GM12878 (cell line): ENCODE data around the gene MAPRE3. TPM values are rescaled to one million over a fixed set of nuclear protein-coding genes. Genes with fewer than 3 reads are reported as not detected.

Experiments
- ATAC-seq: fragments of 200-7000 bp; cut with Tn5 transposase; 3 replicates; pipeline ENCODE4 v1.9.1; 2020; ENCODE audit warnings: mild to moderate bottlenecking, moderate library complexity
- BruUV-seq: library from RNA; stranded (reverse); fragments of 400-500 nt; replicated peaks from 2 replicates; lab custom pipeline; 2021; lab: Mats Ljungman, UMichigan
- CTCF ChIA-PET: fragments of 300-600 bp; sonication (Branson Sonifier 250); formaldehyde crosslinking; extraction: SDS; loops from one replicate; lab custom pipeline; 2021; ENCODE audit warnings: inconsistent platforms; lab: Yijun Ruan, JAX
- POLR2A ChIA-PET: fragments of 350-600 bp; formaldehyde crosslinking; extraction: SDS; loops from one replicate; lab custom pipeline; 2021; ENCODE audit warnings: inconsistent platforms; lab: Charles Lee
- RAD21 ChIA-PET: fragments of 300-600 bp; sonication (Branson Sonifier 250); formaldehyde crosslinking; loops from one replicate; lab custom pipeline; 2023; ENCODE audit warnings: antibody characterized with exemption; ENCODE audit not compliant: unreplicated experiment; lab: Charles Lee
- SMC1A ChIA-PET: fragments of 300-600 bp; sonication (Branson Sonifier 250); formaldehyde crosslinking; loops from one replicate; lab custom pipeline; 2023; ENCODE audit not compliant: unreplicated experiment, uncharacterized antibody; lab: Charles Lee
- DNase-seq: peaks from one replicate; pipeline ENCODE4 v3.0.0-alpha.2; 2011; ENCODE audit warnings: low read depth, low spot score
- FAIRE-seq: peaks from 3 replicates; lab custom pipeline; 2011; peaks lifted over from hg19 to GRCh38; lab: Jason Lieb, UNC
- H2AFZ ChIP-seq: 2 replicates; pipeline ENCODE4 v1.6.0; 2011; ENCODE audit warnings: low read depth, low read length, control low read depth; ENCODE audit not compliant: control insufficient read depth
- H3K27ac ChIP-seq: 2 replicates; pipeline ENCODE4 v1.5.1; 2011; ENCODE audit warnings: control low read depth; ENCODE audit not compliant: control insufficient read depth, insufficient read depth
- H3K27me3 ChIP-seq, 2 experiments: replicated peaks in 1 of 2; 2 replicates each; pipeline versions ENCODE4 v1.6.0 to v1.6.1; 2011; ENCODE audit warnings: low read length in 1 of 2; ENCODE audit not compliant: control insufficient read depth in 2 of 2, insufficient read depth in 2 of 2
- H3K36me3 ChIP-seq, 2 experiments: 2 replicates each; pipeline ENCODE4 v1.5.1; 2011; ENCODE audit warnings: low read length in 1 of 2; ENCODE audit not compliant: control insufficient read depth in 2 of 2, insufficient read depth in 2 of 2
- H3K4me1 ChIP-seq: 2 replicates; pipeline ENCODE4 v1.6.1; 2011; ENCODE audit warnings: mild to moderate bottlenecking, low read length, moderate library complexity, mixed read lengths; ENCODE audit not compliant: control insufficient read depth, insufficient read depth
- H3K4me2 ChIP-seq: 2 replicates; pipeline ENCODE4 v1.6.0; 2011; ENCODE audit warnings: control low read depth; ENCODE audit not compliant: control insufficient read depth, insufficient read depth
- H3K4me3 ChIP-seq: fragments of 200-600 bp; sonication (generic); 2 replicates; pipeline ENCODE4 v1.5.1; 2016
- H3K79me2 ChIP-seq: 2 replicates; pipeline ENCODE4 v1.6.0; 2011; ENCODE audit warnings: low read length; ENCODE audit not compliant: control insufficient read depth, insufficient read depth
- H3K9ac ChIP-seq: 2 replicates; pipeline ENCODE4 v1.8.0; 2011; ENCODE audit warnings: low read length, control low read depth, mixed read lengths; ENCODE audit not compliant: control insufficient read depth, insufficient read depth
- H3K9me3 ChIP-seq: replicated peaks from 3 replicates; pipeline ENCODE4 v1.5.1; 2011; ENCODE audit warnings: mild to moderate bottlenecking, low read length; ENCODE audit not compliant: control insufficient read depth, insufficient read depth
- H4K20me1 ChIP-seq: 2 replicates; pipeline ENCODE4 v1.6.0; 2011; ENCODE audit not compliant: control insufficient read depth, insufficient read depth
- BCLAF1 ChIP-seq: fragments of 450-650 bp; IDR thresholded peaks from 2 replicates; pipeline ENCODE4 v1.6.1; 2017; ENCODE audit warnings: antibody characterized with exemption, mild to moderate bottlenecking, moderate library complexity
- E2F8 ChIP-seq: fragments of 450-650 bp; IDR thresholded peaks from 2 replicates; pipeline ENCODE4 v1.6.1; 2018; ENCODE audit warnings: mild to moderate bottlenecking, low read depth, moderate library complexity; ENCODE audit not compliant: partially characterized antibody
- EZH2 ChIP-seq: IDR thresholded peaks from 2 replicates; pipeline ENCODE4 v1.6.1; 2012; ENCODE audit warnings: low read depth, mild to moderate bottlenecking, control low read depth, inconsistent platforms, low read length, borderline replicate concordance; ENCODE audit not compliant: control insufficient read depth
- FOXM1 ChIP-seq: IDR thresholded peaks from 2 replicates; pipeline ENCODE4 v1.6.1; 2012; ENCODE audit warnings: low read depth, mild to moderate bottlenecking, inconsistent platforms, low read length, moderate library complexity
- PML ChIP-seq: IDR thresholded peaks from 2 replicates; pipeline ENCODE4 v1.6.1; 2012; ENCODE audit warnings: low read length, inconsistent platforms
- RUNX3 ChIP-seq: IDR thresholded peaks from 2 replicates; pipeline ENCODE4 v1.6.1; 2012; ENCODE audit warnings: low read length, inconsistent platforms
- SREBF2 ChIP-seq: IDR thresholded peaks from 2 replicates; pipeline ENCODE4 v1.6.1; 2012; ENCODE audit warnings: mild to moderate bottlenecking, low read length
- STAT3 ChIP-seq: IDR thresholded peaks from 2 replicates; pipeline ENCODE4 v1.6.1; 2011; ENCODE audit warnings: low read depth, low read length, improper control_type of control experiment
- TCF3 ChIP-seq: IDR thresholded peaks from 2 replicates; pipeline ENCODE4 v1.6.1; 2012; ENCODE audit warnings: low read depth, mild to moderate bottlenecking, low read length, borderline replicate concordance; ENCODE audit not compliant: insufficient read depth
- USF2 ChIP-seq: IDR thresholded peaks from 2 replicates; pipeline ENCODE4 v1.6.1; 2011; ENCODE audit warnings: low read depth, low read length, improper control_type of control experiment, borderline replicate concordance
- YBX1 ChIP-seq: fragments of 450-650 bp; IDR thresholded peaks from 2 replicates; pipeline ENCODE4 v1.6.1; 2016; ENCODE audit warnings: antibody characterized with exemption
- ZBED1 ChIP-seq: IDR thresholded peaks from 2 replicates; pipeline ENCODE4 v1.6.1; 2016; ENCODE audit warnings: borderline replicate concordance
- WGBS: methylation state at CpG from one replicate; pipeline ENCODE4 v1.1.6; 2016; ENCODE audit warnings: low lambda C conversion rate; ENCODE audit not compliant: insufficient replicate concordance, insufficient coverage; ENCODE audit errors: missing lambda C conversion rate; 5-methylcytosine and 5-hydroxymethylcytosine counted together
- in situ Hi-C: fragments of 300-500 bp; cut with MboI; formaldehyde crosslinking; loops from 9 replicates; pipeline ENCODE4 v1.14.3; 2018; ENCODE audit warnings: mixed read lengths
- intact Hi-C: fragments of 100-400 bp; cut with micrococcal nuclease; formaldehyde crosslinking; loops from one replicate; pipeline ENCODE4 v1.14.2; 2022; ENCODE audit not compliant: unreplicated experiment
- polyA plus RNA-seq, 11 experiments: library from polyadenylated mRNA; depleted of rRNA in 4 of 11; unstranded in 6 of 11; stranded (reverse) in 5 of 11; fragments of >200 nt; fragmentation: Nextera tagmentation in 4 of 11; fragmentation: Illumina TruSeq in 1 of 11; extraction: Ambion mirVana in 4 of 11; extraction: Trizol in 1 of 11; gene quantifications; 1 replicate in 1 of 11; 2 replicates in 10 of 11; pipeline versions ENCODE4 v1.2.1 to v1.2.3, GENCODE V29; 2011 to 2016; ENCODE audit warnings: inconsistent platforms in 2 of 11, missing spikeins in 2 of 11, low read depth in 1 of 11
- total RNA-seq, 4 experiments: library from RNA; depleted of rRNA in 3 of 4; stranded (reverse); fragments of >200 nt in 3 of 4; fragmentation: Illumina TruSeq in 1 of 4; extraction: Trizol in 1 of 4; gene quantifications; 2 replicates each; pipeline versions ENCODE4 v1.2.1 to v1.2.3, GENCODE V29; 2013 to 2021

MAPRE3 gene
- total and polyA plus RNA-seq, 10 of the 15 experiments (the other 5 are each of a cell fraction or from before 2014, with no cell fraction given), result 0.03 to 1.3 (median 0.73) TPM; not detected in 1

- BruUV-seq, result no TSS peak
- intact Hi-C loops (no loop called here), in situ Hi-C loops (no loop called here)
- no peaks in the 10 kb centered on the region for H3K36me3 ChIP-seq
- RAD21 ChIA-PET, result interaction anchor here (0.9 to 1.2 kb wide), 4 partner anchors 57 to 131 kb away, joined by 3 to 7 read pairs (median 4); no protein-coding TSS in a partner anchor
- H4K20me1 ChIP-seq, result no peaks in the 10 kb centered on the region
- H3K4me1 ChIP-seq, result no peaks in the 10 kb centered on the region
- CTCF ChIA-PET, result interaction anchor here (0.9 to 12.2 kb wide), 15 partner anchors 10 to 344 kb away, joined by 3 to 153 read pairs (median 4); partner anchors contain the start of genes AGBL5 and KHK
- SMC1A ChIA-PET, result interaction anchor here (0.8 to 6.1 kb wide), 5 partner anchors 9 to 321 kb away, joined by 3 to 61 read pairs (median 4); no protein-coding TSS in a partner anchor
- ATAC-seq (no peak), DNase-seq (no peak), FAIRE-seq (no peak)
- H3K79me2 ChIP-seq, result no peaks in the 10 kb centered on the region
- TF ChIP-seq YBX1, result no peak
- no peak for TF ChIP-seq E2F8
- TF ChIP-seq EZH2, result no peak
- TF ChIP-seq STAT3, result no peak
- no peak for TF ChIP-seq RUNX3
- TF ChIP-seq SREBF2, result no peak
- TF ChIP-seq FOXM1, result no peak
- no peak for TF ChIP-seq ZBED1
- TF ChIP-seq BCLAF1, result no peak
- TF ChIP-seq PML, result no peak
- no peak for TF ChIP-seq USF2
- no peak for TF ChIP-seq TCF3
- H3K9me3 ChIP-seq, result no peaks in the 10 kb centered on the region
- H3K4me2 ChIP-seq, result no peak overlapping the region
- H3K4me3 ChIP-seq, result no peak overlapping the region
- no peak overlapping the region for H3K27ac ChIP-seq
- POLR2A ChIA-PET, result interaction anchor here (0.7 kb wide), 1 partner anchor 44 kb away, joined by 4 read pairs; no protein-coding TSS in a partner anchor
- no peak overlapping the region for H3K9ac ChIP-seq
- 90% methylated on average over 1 of the region's 2 CpGs for WGBS
- no peak overlapping the region for H2AFZ ChIP-seq
- no peaks in the 10 kb centered on the region; a peak in 2 of 4 replicates for H3K27me3 ChIP-seq
Observed at GRCh38 chr2:26959331-26959730, 11.1 kb upstream of the MAPRE3 start.
